ENCODE measurements around the gene DBN1. TPM values are rescaled to one million over a fixed set of nuclear protein-coding genes. Genes with fewer than 3 reads are reported as not detected.
A peak's percentile ranks its signal among the peaks of the same experiment; 100 is the strongest.

The DBN1 gene
- total and polyA plus RNA-seq, 9 of the 15 experiments (the other 6 are each of a cell fraction or from before 2014, with no cell fraction given): 0.25 to 87.2 (median 27.9) TPM

GRCh38 chr5:177454397-177455035, 18.9 kb downstream of the DBN1 start (continued):
- TF ChIP-seq MYBL2 (IDR thresholded peaks at IDR 0.05; ENCODE audit: low read depth) (no peak), MYBL2 (CRISPR knock-in tag; IDR thresholded peaks at IDR 0.05; ENCODE audit: borderline replicate concordance) (no peak), RBFOX2 (IDR thresholded peaks at IDR 0.05; ENCODE audit: low read depth, low read length) (no peak), HNRNPK (IDR thresholded peaks at IDR 0.05; ENCODE audit: low read depth, low read length, poor library complexity, severe bottlenecking) (no peak), U2AF2 (optimal IDR thresholded peaks at IDR 0.05; ENCODE audit: low read depth, low read length) (no peak), NR2C1 (IDR thresholded peaks at IDR 0.05) (no peak), NR2C1 (tag; IDR thresholded peaks at IDR 0.05) (no peak), MCM3 (IDR thresholded peaks at IDR 0.05) (no peak), NR0B1 (IDR thresholded peaks at IDR 0.05; ENCODE audit: partially characterized antibody) (no peak), FOXJ3 (CRISPR knock-in tag; IDR thresholded peaks at IDR 0.05) (no peak), SMARCE1 (IDR thresholded peaks at IDR 0.05) (no peak), DDX20 (tag; IDR thresholded peaks at IDR 0.05; ENCODE audit: low read depth) (no peak), ZNF518B (CRISPR knock-in tag; IDR thresholded peaks at IDR 0.05) (no peak), RBM17 (IDR thresholded peaks at IDR 0.05; ENCODE audit: borderline replicate concordance, low read depth, low read length) (no peak), EHMT2 (IDR thresholded peaks at IDR 0.05) (no peak), CSDE1 (IDR thresholded peaks at IDR 0.05) (peak in 1 of 2 experiments; percentile 79; a peak in 1 of 4 replicates), HMBOX1 (IDR thresholded peaks at IDR 0.05) (no peak), IFI16 (CRISPR knock-in tag; IDR thresholded peaks at IDR 0.05) (no peak), L3MBTL2 (IDR thresholded peaks at IDR 0.05) (no peak), MCM7 (IDR thresholded peaks at IDR 0.05) (no peak), RB1 (IDR thresholded peaks at IDR 0.05; ENCODE audit: low read depth) (peak; percentile 93), GMEB1 (CRISPR knock-in tag; IDR thresholded peaks at IDR 0.05) (peak; percentile 61; the same call in 1 of the 2 replicates), TAF15 (IDR thresholded peaks at IDR 0.05; ENCODE audit: low read depth, low read length) (no peak), ZNF780A (CRISPR knock-in tag; IDR thresholded peaks at IDR 0.05) (no peak)

Measured in K562 (cell line).